ENCODE results near the gene NISCH. TPM values are rescaled to one million over a fixed set of nuclear protein-coding genes. Genes with fewer than 3 reads are reported as not detected.

NISCH gene
- total and polyA plus RNA-seq, 2 experiments from 2014 or later: 18.4 to 76.4 TPM

- TF ChIP-seq ZNF462 (CRISPR knock-in tag; IDR thresholded peaks at IDR 0.05) (no peak), NANOG (IDR thresholded peaks at IDR 0.05; ENCODE audit: borderline replicate concordance) (no peak), ETS1 (IDR thresholded peaks at IDR 0.05) (no peak), CTCF (conservative IDR thresholded peaks at IDR 0.05; ENCODE audit: low read depth in 2 of 2) (no peak), JUNB (IDR thresholded peaks at IDR 0.05; ENCODE audit: unreplicated experiment) (no peak), STAT1 (IDR thresholded peaks at IDR 0.05; ENCODE audit: unreplicated experiment) (no peak), ZNF331 (CRISPR knock-in tag; IDR thresholded peaks at IDR 0.05; ENCODE audit: low read depth) (no peak)
Observed at GRCh38 chr3:52420388-52420787, 35.0 kb upstream of the NISCH start (continued).

GRCh38 chr3:52422669-52423068, 32.7 kb upstream of the NISCH start:
- ATAC-seq (no peak), DNase-seq (ENCODE audit: low spot score) (no peak)
- H4K20me1 ChIP-seq (replicated peaks; ENCODE audit: insufficient read depth): no peaks in the 10 kb centered on the region
- no peaks in the 10 kb centered on the region for H3F3A ChIP-seq (replicated peaks; ENCODE audit: low read depth)
- no peaks in the 10 kb centered on the region for H3K27me3 ChIP-seq (ENCODE audit: insufficient read depth)
- H3K9me2 ChIP-seq (ENCODE audit: insufficient read depth): no peaks in the 10 kb centered on the region
- no peak overlapping the region for H3K4me2 ChIP-seq
- no peak overlapping the region for H3K27ac ChIP-seq (ENCODE audit: low read depth)
- peaks cover 6% of the 10 kb centered on the region; the same call in 1 of the 2 replicates for H3K4me1 ChIP-seq (ENCODE audit: insufficient read depth)
- H3K27me3 Mint-ChIP-seq (ENCODE audit: insufficient read depth, low read depth, poor library complexity): peaks cover 5% of the 10 kb centered on the region
- no peak overlapping the region for H3K27ac Mint-ChIP-seq
- peaks cover 13% of the 10 kb centered on the region for H3K4me1 Mint-ChIP-seq
- H3K79me2 ChIP-seq (replicated peaks; ENCODE audit: insufficient read depth): no peaks in the 10 kb centered on the region
- no peaks in the 10 kb centered on the region for H3K36me3 ChIP-seq (ENCODE audit: insufficient read depth)
- no peak overlapping the region for H3K4me3 Mint-ChIP-seq
- H3K4me3 ChIP-seq: no peak overlapping the region
- H3K36me3 Mint-ChIP-seq (ENCODE audit: low read depth): no peaks in the 10 kb centered on the region
- no peak overlapping the region for H2AFZ ChIP-seq
- H3K9me3 Mint-ChIP-seq: no peaks in the 10 kb centered on the region
- no peak for TF ChIP-seq CREB1 (CRISPR knock-in tag; IDR thresholded peaks at IDR 0.05; ENCODE audit: low read depth)
- no peak for TF ChIP-seq EZH2 (IDR thresholded peaks at IDR 0.05; ENCODE audit: low read depth, unreplicated experiment)
- TF ChIP-seq POLR2AphosphoS5 (IDR thresholded peaks at IDR 0.05; ENCODE audit: low read depth): no peak
- TF ChIP-seq EZH2phosphoT487 (IDR thresholded peaks at IDR 0.05; ENCODE audit: unreplicated experiment): no peak
- TF ChIP-seq STAT1 (IDR thresholded peaks at IDR 0.05; ENCODE audit: unreplicated experiment): no peak
- no peak for TF ChIP-seq NANOG (IDR thresholded peaks at IDR 0.05; ENCODE audit: borderline replicate concordance)
- TF ChIP-seq ZNF114 (CRISPR knock-in tag; IDR thresholded peaks at IDR 0.05): no peak
- TF ChIP-seq JUNB (IDR thresholded peaks at IDR 0.05; ENCODE audit: unreplicated experiment): no peak
- no peak for TF ChIP-seq REST (IDR thresholded peaks at IDR 0.05; ENCODE audit: unreplicated experiment)

Measured in GM23338 (cell line).